C4-2B (cell line): ENCODE measurements around the gene TPRA1.

Source experiments
- ZFX ChIP-seq: fragments of 450-650 bp; IDR thresholded peaks from 2 replicates; pipeline ENCODE4 v1.6.1; 2017
- TF ChIP-seq, protein P1 (sequence below): fragments of 450-650 bp; conservative IDR thresholded peaks from 2 replicates; pipeline ENCODE4 v1.5.1; 2017; ENCODE audit warnings: mild to moderate bottlenecking

DNA sequence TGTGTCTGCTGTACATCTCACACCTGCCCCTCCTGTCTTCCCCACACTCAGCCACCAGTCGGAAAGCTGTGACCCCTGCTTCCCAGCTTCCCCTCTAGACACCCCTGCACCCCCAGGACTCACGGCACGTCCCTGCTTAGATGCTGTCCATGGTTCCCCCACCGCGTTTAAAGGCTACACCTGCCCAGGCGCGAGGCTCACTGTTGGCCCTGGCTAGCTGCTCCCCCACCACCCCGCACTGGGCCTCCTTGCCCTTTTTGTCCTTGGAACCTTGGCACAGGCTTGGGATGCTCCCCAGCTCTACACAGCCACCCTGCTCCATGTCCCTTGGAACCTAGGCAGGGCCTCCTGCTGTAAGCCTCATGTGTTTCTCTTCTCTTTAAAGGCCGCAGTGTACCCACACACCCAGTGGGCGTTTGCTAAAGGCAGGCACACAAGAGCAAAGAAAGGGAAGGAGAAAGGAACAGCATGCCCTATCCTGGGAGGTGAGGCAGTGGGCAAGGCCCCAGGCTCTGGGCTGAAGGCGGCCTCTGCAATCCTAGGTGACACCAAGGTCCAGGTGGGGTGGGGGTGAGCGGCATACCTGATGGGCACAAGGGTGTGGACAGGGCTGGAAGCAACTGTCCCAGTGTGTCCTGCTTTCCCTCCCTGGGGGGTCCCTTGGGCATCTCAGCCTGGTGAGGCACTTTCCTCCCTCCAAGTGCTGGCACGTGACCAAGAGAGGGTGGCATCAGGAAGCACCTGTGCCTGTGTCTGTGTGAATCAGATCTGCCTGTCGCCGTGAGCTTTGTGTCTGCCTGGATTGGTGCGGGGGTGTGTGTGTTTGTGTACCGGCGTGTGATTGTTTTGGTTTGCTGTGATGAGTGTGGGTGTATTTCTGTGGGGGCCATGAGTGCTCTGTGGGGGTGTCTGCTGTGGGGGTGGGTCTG, 54.4 kb downstream of the TPRA1 start:
- TF ChIP-seq, protein P1, sequence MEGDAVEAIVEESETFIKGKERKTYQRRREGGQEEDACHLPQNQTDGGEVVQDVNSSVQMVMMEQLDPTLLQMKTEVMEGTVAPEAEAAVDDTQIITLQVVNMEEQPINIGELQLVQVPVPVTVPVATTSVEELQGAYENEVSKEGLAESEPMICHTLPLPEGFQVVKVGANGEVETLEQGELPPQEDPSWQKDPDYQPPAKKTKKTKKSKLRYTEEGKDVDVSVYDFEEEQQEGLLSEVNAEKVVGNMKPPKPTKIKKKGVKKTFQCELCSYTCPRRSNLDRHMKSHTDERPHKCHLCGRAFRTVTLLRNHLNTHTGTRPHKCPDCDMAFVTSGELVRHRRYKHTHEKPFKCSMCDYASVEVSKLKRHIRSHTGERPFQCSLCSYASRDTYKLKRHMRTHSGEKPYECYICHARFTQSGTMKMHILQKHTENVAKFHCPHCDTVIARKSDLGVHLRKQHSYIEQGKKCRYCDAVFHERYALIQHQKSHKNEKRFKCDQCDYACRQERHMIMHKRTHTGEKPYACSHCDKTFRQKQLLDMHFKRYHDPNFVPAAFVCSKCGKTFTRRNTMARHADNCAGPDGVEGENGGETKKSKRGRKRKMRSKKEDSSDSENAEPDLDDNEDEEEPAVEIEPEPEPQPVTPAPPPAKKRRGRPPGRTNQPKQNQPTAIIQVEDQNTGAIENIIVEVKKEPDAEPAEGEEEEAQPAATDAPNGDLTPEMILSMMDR = no peak
- TF ChIP-seq ZFX = no peak
